ENCODE results near the gene BNIP5.

Gene BNIP5

DNA sequence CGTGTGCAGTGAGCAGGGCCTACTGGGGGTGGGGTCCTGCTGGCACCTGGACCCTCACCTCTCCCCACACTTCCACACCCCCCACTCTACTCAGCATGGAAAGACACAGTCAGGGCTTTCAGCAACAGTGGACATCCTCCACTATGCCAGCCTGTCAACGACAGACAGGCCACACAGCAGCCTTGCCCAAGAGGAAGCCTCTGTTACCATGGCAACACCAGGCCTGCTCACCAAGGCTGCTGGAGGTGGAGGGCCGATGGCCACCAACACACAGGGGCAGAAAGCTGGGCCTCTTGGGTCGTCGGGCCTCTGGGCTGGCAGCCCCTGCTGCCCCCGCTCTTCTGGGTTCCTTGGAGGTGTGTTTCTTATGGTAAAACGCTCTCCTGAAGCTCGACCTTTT lies 13.6 kb downstream of the BNIP5 start:
- no peak overlapping the region for H3K4me3 ChIP-seq (ENCODE audit: low read depth, low read length)
- peak; percentile 23 for DNase-seq (ENCODE audit: low read depth)
- TF ChIP-seq, protein P1, sequence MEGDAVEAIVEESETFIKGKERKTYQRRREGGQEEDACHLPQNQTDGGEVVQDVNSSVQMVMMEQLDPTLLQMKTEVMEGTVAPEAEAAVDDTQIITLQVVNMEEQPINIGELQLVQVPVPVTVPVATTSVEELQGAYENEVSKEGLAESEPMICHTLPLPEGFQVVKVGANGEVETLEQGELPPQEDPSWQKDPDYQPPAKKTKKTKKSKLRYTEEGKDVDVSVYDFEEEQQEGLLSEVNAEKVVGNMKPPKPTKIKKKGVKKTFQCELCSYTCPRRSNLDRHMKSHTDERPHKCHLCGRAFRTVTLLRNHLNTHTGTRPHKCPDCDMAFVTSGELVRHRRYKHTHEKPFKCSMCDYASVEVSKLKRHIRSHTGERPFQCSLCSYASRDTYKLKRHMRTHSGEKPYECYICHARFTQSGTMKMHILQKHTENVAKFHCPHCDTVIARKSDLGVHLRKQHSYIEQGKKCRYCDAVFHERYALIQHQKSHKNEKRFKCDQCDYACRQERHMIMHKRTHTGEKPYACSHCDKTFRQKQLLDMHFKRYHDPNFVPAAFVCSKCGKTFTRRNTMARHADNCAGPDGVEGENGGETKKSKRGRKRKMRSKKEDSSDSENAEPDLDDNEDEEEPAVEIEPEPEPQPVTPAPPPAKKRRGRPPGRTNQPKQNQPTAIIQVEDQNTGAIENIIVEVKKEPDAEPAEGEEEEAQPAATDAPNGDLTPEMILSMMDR (conservative IDR thresholded peaks at IDR 0.05; ENCODE audit: low read depth, low read length) = no peak

DNA sequence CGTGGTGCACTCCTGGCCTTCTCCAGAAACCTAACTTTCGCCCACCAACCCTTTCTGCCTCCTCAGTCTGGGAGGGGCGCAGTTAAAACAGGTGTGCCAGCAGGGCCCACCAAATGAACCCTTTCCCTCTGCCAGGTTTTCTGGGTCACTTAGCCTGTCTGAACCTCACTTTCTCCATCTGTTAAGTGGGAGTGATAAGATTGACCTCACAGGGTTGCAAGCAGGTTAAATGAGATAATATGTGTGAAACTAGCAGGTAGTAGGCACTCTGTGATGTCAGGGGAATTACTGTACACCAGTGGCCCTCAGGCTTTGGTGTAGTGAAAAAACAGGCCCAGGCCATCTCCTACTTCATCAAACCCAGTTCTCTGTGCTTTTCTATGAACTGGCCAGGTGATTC lies 14.1 kb downstream of the BNIP5 start:
- no peak overlapping the region for H3K4me3 ChIP-seq (ENCODE audit: low read depth, low read length)
- no peak for DNase-seq (ENCODE audit: low read depth)
- TF ChIP-seq, protein P1 (conservative IDR thresholded peaks at IDR 0.05; ENCODE audit: low read depth, low read length) = no peak

DNA sequence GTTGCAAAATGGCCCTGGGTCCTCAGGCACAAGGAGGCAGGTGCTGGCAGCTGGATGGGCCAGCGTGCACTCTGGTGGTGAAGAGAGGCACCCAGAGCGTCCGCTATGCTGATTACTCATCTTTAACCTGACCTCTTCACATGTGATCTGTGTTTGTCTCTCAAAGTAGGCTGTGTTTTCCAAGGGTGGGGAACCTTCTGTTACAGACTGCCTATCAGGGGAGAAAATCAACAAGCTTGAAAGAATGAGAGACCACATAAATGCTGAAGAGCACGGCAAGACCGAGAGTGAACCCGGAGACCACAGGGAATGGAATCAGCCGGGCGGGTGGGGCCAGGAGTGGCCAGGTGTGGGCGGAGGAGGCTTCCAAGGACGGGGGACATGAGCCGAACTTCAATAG lies 16.2 kb downstream of the BNIP5 start:
- DNase-seq (ENCODE audit: low read depth) = peak; percentile 68
- TF ChIP-seq, protein P1 (conservative IDR thresholded peaks at IDR 0.05; ENCODE audit: low read depth, low read length) = peak; percentile 31
- H3K4me3 ChIP-seq (ENCODE audit: low read depth, low read length) = no peak overlapping the region

GRCh38 chr6:36319821-36320220 lies 16.9 kb downstream of the BNIP5 start:
- no peak for DNase-seq (ENCODE audit: low read depth)
- H3K4me3 ChIP-seq (ENCODE audit: low read depth, low read length) = no peak overlapping the region
- TF ChIP-seq, protein P1 (conservative IDR thresholded peaks at IDR 0.05; ENCODE audit: low read depth, low read length) = no peak

GRCh38 chr6:36319436-36319762 lies 17.3 kb downstream of the BNIP5 start:
- no peak for DNase-seq (ENCODE audit: low read depth)
- TF ChIP-seq, protein P1 (conservative IDR thresholded peaks at IDR 0.05; ENCODE audit: low read depth, low read length) = no peak
- H3K4me3 ChIP-seq (ENCODE audit: low read depth, low read length) = no peak overlapping the region

DNA sequence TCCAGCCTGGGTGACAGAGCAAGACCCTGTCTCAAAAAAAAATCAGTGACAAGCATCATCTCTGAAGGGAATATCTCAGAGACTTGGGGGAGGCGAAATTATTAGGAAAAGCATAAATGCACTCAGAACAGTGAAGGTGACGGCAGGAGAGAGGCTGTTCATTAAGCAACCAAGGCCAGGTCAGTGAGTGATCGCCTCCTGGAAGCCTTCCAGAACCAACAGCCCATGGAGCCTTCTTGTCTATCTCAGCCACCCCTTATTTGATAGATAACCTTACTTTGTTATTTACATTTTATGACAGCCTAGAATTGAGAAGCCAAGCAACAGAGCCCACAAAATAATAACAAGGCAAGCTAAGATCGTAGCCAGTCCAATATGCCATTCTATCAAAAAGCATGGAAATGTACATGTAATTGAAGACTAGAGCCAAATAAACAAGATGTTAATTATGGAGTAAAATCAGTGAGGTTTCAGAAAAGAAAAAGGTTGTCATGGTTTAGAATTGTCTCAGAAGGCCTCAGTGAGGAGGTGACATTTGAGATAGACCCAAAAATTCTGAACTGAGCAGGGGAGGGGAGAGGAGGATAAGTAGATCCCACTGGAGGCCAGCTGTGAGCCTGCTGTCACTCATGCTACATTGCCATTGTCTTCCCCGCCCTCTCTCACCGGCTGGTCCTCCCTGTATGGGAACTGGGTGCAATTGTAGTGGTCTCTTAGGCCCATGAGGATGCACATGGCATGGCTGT lies 17.8 kb downstream of the BNIP5 start:
- no peak for DNase-seq (ENCODE audit: low read depth)

More for the DNA sequence above, 17.8 kb downstream of the BNIP5 start:
- TF ChIP-seq, protein P1 (conservative IDR thresholded peaks at IDR 0.05; ENCODE audit: low read depth, low read length) = no peak
- no peak overlapping the region for H3K4me3 ChIP-seq (ENCODE audit: low read depth, low read length)

All from choroid plexus epithelial cell (primary cell).